ENCODE data around the gene IFT52.
A peak's percentile ranks its signal among the peaks of the same experiment; 100 is the strongest.
"Not testable (repeated sequence)": the region's sequence is repeated elsewhere in the genome, so short reads cannot be mapped to it uniquely, and the experiment has no call there.

The IFT52 gene

DNA sequence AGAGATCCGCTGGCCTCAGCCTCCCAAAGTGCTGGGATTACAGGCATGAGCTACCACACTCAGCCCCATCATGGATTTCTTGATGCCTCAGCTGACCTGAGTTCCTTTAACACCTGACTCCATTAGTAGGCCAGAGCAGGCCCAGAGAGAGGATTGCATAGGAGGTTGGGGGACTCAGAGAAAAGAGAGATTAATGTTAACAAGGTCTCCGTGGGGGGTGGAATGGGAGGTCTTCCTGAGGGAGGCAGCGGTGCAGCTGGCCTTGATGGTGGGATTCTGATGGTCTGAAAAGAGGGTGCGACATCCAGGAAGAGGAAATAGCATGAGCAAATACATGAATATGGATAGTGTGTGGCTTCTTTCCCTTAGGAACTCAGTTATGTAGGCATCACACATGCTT, 22.0 kb upstream of the IFT52 start:
- DNase-seq, result no peak

DNA sequence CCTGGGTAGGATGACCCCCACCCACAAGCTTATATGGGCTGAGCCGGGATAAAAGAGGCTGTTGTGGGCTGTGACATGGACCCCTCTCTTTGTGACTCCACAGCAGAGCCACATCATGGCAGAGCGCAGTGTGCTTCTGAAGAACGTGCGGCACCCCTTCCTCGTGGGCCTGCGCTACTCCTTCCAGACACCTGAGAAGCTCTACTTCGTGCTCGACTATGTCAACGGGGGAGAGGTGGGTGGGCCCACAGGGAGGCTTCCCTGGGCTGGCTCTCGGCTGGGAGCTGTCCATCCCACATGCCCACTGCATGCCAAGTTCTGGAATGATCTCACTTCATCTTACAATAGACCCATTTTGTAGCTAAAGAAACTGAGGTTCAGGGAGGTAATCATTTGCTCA, 21.5 kb upstream of the IFT52 start:
- DNase-seq, result no peak

- DNase-seq, result no peak
Measured at GRCh38 chr20:43570496-43570895, 20.2 kb upstream of the IFT52 start.

DNA sequence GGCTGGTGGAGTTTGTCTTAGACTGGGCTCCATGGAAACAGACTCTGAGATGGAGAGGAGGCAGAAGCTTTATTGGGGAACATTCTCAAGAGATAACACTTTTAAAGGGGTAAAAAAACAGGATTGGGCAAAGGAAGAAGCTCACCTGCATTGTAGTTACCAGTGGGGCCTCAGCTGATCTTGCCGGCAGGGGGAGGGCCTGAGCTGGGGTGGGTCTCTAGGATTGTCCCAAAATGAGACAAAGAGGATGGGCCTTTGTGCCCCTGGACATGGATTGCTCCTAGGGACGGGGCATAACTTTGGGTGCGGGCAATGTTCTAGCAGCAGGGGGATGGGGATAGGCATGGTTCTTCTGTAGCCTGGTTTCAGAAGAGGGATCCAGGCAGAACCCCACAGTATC, 19.4 kb upstream of the IFT52 start:
- no peak for DNase-seq

GRCh38 chr20:43571771-43572170, 19.0 kb upstream of the IFT52 start:
- no peak for DNase-seq

DNA sequence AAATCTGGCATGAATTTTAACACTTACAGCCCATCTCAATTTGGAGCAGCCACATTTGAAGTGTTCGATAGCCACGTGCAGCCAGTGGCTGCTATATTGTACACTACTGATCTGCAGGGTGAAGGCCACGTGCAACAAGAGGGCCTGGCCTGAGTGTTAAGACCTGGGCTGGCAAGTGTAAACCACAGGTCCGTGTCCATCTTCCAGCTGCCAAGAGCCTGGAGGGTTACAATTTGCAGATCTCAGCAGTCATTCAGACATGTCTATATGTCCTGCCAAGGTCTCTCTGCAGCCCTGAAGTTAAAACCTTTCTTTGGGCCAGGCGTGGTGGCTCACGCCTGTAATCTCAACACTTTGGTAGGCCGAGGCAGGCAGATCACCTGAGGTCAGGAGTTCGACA, 17.8 kb upstream of the IFT52 start:
- no peak for DNase-seq

GRCh38 chr20:43576108-43576507, 14.6 kb upstream of the IFT52 start:
- DNase-seq, result no peak

GRCh38 chr20:43579861-43580793, 10.6 kb upstream of the IFT52 start:
- peak; percentile 85 for DNase-seq

- peak; percentile 22 for DNase-seq
Measured at GRCh38 chr20:43583133-43583864, 7.4 kb upstream of the IFT52 start.

GRCh38 chr20:43583982-43584432, 6.7 kb upstream of the IFT52 start:
- DNase-seq, result peak; percentile 99

GRCh38 chr20:43584448-43585136, 6.1 kb upstream of the IFT52 start:
- DNase-seq, result no peak

DNA sequence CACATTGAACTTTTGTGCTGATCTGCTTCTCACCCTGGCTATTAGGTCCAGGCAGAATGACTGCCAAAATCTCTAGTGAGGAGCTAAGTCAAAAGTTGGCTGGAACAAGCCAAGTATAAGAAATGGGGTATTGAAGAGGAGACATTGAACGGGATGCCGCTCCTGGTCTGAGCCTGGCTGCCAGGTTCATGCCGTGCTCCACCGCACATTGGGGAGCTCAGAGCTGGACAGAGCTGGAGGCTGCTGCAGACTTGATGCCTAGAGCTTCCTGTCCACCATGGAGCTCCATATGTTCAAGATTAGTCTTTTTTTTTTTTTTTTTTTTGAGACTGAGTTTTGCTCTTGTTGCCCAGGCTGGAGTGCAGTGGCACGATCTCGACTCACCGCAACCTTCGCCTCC, 4.1 kb upstream of the IFT52 start:
- DNase-seq, result no peak

- not testable (repeated sequence) for DNase-seq
Measured at GRCh38 chr20:43588526-43588925, 2.2 kb upstream of the IFT52 start.

DNA sequence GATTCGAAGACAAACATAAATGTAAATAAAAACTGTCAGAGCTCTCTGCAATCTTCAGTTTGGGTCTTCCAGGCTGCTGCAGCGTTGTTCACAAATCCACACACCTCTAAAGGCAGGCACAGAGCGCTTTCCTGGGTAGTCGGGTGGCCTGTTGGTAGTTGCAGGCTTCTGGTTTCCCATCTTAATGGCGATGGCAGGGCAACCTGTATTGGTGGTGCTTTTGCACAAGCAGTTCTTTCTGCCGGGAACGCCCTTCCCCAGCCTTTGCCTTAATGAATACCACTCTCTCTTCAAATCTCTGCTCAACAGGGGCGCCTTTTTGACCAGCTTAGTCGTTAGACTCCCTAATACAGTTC, 723 bp upstream of the IFT52 start:
- no peak for DNase-seq

DNA sequence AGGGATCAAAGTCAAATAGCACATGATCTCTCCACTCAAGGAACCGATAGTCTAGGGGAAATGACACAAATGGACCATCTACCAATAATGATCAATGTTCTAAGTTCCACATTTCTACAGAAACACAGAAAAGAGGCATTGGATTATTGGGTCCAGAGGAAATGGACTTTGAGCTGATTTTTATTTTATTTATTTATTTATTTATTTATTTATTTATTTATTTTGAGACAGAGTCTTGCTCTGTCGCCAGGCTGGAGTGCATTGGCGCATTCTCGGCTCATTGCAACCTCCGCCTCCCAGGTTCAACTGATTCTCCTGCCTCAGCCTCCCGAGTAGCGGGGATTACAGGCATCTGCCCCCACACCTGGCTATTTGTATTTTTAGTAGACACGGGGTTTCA, 11.2 kb downstream of the IFT52 start:
- not testable (repeated sequence) for DNase-seq

- DNase-seq, result no peak
Measured at GRCh38 chr20:43603124-43603523, 12.4 kb downstream of the IFT52 start.

- no peak for DNase-seq
Measured at GRCh38 chr20:43605715-43606114, 15.0 kb downstream of the IFT52 start.

DNA sequence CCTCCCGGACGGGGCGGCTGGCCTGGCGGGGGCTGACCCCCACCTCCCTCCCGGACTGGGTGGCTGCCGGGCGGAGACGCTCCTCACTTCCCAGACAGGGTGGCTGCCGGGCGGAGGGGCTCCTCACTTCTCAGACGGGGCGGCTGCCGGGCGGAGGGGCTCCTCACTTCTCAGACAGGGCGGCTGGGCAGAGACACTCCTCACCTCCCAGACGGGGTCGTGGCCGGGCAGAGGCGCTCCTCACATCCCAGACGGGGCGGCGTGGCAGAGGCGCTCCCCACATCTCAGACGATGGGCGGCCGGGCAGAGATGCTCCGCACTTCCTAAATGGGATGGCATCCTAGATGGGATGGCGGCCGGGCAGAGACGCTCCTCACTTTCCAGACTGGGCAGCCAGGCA, 16.5 kb downstream of the IFT52 start:
- not testable (repeated sequence) for DNase-seq

DNA sequence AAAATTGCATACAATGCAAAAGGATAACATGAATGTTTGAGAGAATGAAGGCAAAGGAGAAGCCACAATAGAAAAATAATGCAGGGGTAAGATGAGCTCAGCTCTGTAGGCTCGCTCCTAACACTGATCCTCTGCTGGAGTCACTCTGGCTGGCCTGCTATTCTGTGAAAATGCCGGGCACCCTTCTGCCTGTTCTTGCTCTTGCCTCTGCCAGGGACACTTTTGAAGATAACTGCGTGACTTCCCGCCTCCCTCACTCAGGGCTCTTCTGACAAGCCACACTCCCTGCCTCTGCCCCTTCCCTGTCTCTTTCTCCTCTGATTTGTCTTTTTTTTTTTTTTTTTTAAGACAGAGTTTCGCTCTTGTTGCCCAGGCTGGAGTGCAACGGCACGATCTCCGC, 40.9 kb downstream of the IFT52 start:
- no peak for DNase-seq

- no peak for DNase-seq
Measured at GRCh38 chr20:43636429-43636828, 45.7 kb downstream of the IFT52 start.

- DNase-seq, result no peak
Measured at GRCh38 chr20:43642548-43642947, 51.8 kb downstream of the IFT52 start.

DNA sequence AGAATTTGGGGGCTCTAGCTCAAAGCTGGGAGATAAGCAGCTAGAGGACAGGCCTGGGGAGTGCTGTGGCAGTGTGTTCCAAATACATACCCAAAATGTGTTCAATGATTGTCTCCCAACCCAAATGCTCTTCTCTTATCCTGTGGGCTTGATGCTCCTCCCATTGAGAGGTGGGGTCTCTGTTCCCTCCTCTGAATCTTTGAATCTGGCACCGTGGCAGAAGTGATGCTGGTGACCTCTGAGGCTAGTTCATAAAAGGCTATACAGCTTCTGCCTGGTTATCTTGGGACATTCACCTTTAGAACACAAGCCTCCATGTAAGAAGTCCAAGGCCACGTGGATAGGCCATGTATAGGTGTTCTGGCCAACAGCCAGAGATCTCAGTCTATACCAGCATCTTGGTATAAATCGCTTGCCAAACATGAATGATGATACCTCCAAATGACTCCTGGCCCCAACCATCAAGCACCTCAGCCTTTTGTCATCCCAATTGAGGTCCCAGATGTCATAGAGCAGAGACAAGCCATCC, 60.3 kb downstream of the IFT52 start:
- no peak for DNase-seq

DNA sequence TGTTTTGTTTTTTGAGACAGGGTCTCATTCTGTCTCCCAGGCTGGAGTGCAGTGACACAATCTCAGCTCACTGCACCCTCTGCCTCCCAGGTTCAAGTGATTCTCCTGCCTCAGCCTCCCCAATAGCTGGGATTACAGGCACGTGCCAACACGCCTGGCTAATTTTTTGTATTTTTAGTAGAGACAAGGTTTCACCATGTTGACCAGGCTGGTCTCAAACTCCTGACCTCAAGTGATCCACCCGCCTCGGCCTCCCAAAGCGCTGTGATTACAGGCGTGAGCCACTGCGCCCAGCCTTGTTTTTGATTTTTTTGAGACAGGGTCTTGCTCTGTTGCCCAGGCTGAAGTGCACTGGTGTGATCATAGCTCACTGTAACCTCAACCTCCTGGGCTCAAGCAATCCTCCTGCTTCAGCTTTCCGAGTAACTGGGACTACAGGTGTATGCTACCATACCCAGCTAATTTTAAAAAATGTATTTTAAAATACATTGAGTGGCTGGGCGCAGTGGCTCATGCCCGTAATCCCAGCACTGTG, 61.0 kb downstream of the IFT52 start:
- DNase-seq, result not testable (repeated sequence)

All from hematopoietic multipotent progenitor cell treated with erythropoietin and hydrocortisone succinate and interleukin-3 and kit ligand, for 6 days (in vitro differentiated cells).